Body of pancreas (tissue), 4 donors: ENCODE measurements around the gene CCDC127. TPM values are rescaled to one million over a fixed set of nuclear protein-coding genes. Genes with fewer than 3 reads are reported as not detected.

Experiments
- ATAC-seq: fragments of 150-250 bp; one replicate; pipeline ENCODE4 v1.9.1; 2016
- DNase-seq, 4 donors: peaks; one replicate each; pipeline ENCODE4 v3.0.0-alpha.2; 2019
- H3K27ac ChIP-seq, 4 donors: fragments of 200-600 bp; sonication (generic); 1 replicate in 3 of 4; 2 replicates in 1 of 4; pipeline versions ENCODE4 v1.5.1 to v1.6.1; 2016 to 2019; ENCODE audit warnings: mild to moderate bottlenecking in 1 of 4, mixed read lengths in 1 of 4, moderate library complexity in 1 of 4
- H3K27me3 ChIP-seq, 2 donors: fragments of 200-600 bp; sonication (generic); one replicate each; pipeline ENCODE4 v1.6.0; 2016; ENCODE audit warnings: mild to moderate bottlenecking in 1 of 2
- H3K36me3 ChIP-seq, 2 donors: fragments of 200-600 bp; sonication (generic); replicated peaks in 1 of 2; 2 replicates each; pipeline ENCODE4 v1.5.1; 2016; ENCODE audit warnings: low read depth in 2 of 2; ENCODE audit not compliant: insufficient read depth in 1 of 2
- H3K4me1 ChIP-seq: fragments of 200-600 bp; sonication (generic); one replicate; pipeline ENCODE4 v1.6.0; 2016
- H3K4me3 ChIP-seq, 2 donors: fragments of 200-600 bp; sonication (generic); 1 replicate in 1 of 2; 2 replicates in 1 of 2; pipeline ENCODE4 v1.5.1; 2016 to 2019
- H3K9me3 ChIP-seq, 3 donors: fragments of 200-600 bp; sonication (generic); 1 replicate in 2 of 3; 2 replicates in 1 of 3; pipeline ENCODE4 v1.5.1; 2016
- CTCF ChIP-seq, 7 experiments: fragments of 450-650 bp in 4 of 7; fragments of 200-600 bp in 3 of 7; sonication (generic) in 3 of 7; IDR thresholded peaks; one replicate each; pipeline ENCODE4 v1.5.1; 2016 to 2019; ENCODE audit warnings: antibody characterized with exemption in 7 of 7
- POLR2A ChIP-seq, 3 donors: fragments of 450-650 bp; IDR thresholded peaks; one replicate each; pipeline ENCODE4 v1.6.1; 2016; ENCODE audit warnings: antibody characterized with exemption in 3 of 3, mild to moderate bottlenecking in 2 of 3
- WGBS, 2 donors: methylation state at CpG; one replicate each; pipeline ENCODE4 v1.1.5; 2017; 5-methylcytosine and 5-hydroxymethylcytosine counted together
- intact Hi-C: fragments of 100-400 bp; cut with DNase I; formaldehyde crosslinking; loops from one replicate; pipeline ENCODE4 v1.15.1; 2023
- total RNA-seq, 2 donors: library from RNA; depleted of rRNA; stranded (reverse); fragments of >200 nt; gene quantifications; one replicate each; pipeline ENCODE4 v1.1.0, GENCODE V29; 2016

CCDC127 gene
- total RNA-seq, 2 donors from 2014 or later, result 3.9 to 4.0 TPM

DNA sequence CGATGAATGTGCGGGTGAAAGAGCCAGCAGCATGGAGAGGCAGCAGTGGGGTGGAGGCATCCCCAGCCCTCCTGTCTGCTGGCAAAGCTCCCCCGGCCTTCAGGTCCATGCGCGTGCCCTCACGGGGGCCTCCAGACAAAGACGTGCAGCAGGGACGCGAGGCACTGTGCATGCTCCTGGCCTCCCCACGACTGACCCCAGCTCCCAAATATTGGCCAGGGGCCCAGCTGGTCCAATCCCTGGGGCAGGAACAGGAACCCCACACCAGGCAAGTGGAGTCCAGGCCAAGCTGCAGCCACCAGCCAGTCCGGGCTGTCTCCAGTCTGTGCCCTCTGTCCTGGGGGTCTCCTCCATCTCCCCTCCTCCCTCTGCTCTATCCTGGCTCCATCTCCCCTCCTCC lies 60.2 kb downstream of the CCDC127 start:
- TF ChIP-seq CTCF (IDR thresholded peaks at IDR 0.05), result no peak
- no peak for TF ChIP-seq POLR2A (IDR thresholded peaks at IDR 0.05)
- no peaks in the 10 kb centered on the region for H3K27me3 ChIP-seq
- WGBS, 2 donors, result 79 to 82% methylated on average over 8 to 11 of the region's 11 CpGs
- ATAC-seq, result no peak
- intact Hi-C loops, result no loop called here
- H3K4me1 ChIP-seq, result no peaks in the 10 kb centered on the region
- H3K4me3 ChIP-seq, result no peak overlapping the region
- H3K9me3 ChIP-seq, result no peaks in the 10 kb centered on the region
- H3K36me3 ChIP-seq, result no peaks in the 10 kb centered on the region
- no peak overlapping the region for H3K27ac ChIP-seq
- no peak for DNase-seq

DNA sequence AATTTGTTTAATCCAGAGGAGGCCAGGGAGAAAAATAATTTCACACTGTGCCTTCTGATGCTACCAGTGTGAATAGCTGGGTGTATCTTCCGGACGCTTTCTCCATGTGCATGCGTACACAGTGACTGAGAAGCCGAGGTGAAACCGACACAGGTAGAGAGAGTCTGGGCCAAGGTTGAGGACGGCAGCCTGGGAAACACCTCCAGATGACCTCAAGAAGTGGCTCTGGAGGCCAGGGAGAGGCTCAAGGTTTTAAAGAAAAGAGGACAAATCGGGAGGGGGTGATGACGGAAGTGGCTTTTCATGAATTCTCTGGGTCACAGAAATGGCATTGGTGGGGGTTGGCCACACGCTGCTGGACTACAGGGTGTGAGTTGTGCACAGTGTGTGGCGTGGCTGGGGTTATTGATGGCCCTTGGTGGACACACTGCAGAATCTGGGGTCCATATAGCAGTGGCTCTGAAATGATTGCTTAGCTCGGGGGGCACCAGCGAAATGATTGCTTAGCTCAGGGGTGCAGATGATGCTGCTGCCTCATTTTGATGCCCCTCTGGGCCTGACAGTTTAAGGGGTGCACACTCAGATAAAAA lies 60.7 kb downstream of the CCDC127 start:
- Histone ChIP-seq H3K4me3 (no peak overlapping the region), H3K4me1 (no peaks in the 10 kb centered on the region), H3K9me3 (no peaks in the 10 kb centered on the region), H3K27me3 (no peaks in the 10 kb centered on the region), H3K27ac (no peak overlapping the region), H3K36me3 (no peaks in the 10 kb centered on the region)
- intact Hi-C loops, result no loop called here
- 74 to 79% methylated on average over 12 of the region's 12 CpGs for WGBS, 2 donors
- no peak for DNase-seq
- ATAC-seq, result no peak
- no peak for TF ChIP-seq CTCF (IDR thresholded peaks at IDR 0.05)
- TF ChIP-seq POLR2A (IDR thresholded peaks at IDR 0.05), result no peak

GRCh38 chr5:156411-157072 lies 61.4 kb downstream of the CCDC127 start:
- ATAC-seq (no peak), DNase-seq (no peak)
- no peaks in the 10 kb centered on the region for H3K36me3 ChIP-seq
- 77 to 81% methylated on average over 16 to 17 of the region's 17 CpGs for WGBS, 2 donors
- no peaks in the 10 kb centered on the region for H3K27me3 ChIP-seq
- intact Hi-C loops, result no loop called here
- H3K4me1 ChIP-seq, result no peaks in the 10 kb centered on the region
- H3K4me3 ChIP-seq, result no peak overlapping the region
- no peak overlapping the region for H3K27ac ChIP-seq
- TF ChIP-seq CTCF (IDR thresholded peaks at IDR 0.05) (no peak), POLR2A (IDR thresholded peaks at IDR 0.05) (no peak)
- H3K9me3 ChIP-seq, result no peaks in the 10 kb centered on the region

DNA sequence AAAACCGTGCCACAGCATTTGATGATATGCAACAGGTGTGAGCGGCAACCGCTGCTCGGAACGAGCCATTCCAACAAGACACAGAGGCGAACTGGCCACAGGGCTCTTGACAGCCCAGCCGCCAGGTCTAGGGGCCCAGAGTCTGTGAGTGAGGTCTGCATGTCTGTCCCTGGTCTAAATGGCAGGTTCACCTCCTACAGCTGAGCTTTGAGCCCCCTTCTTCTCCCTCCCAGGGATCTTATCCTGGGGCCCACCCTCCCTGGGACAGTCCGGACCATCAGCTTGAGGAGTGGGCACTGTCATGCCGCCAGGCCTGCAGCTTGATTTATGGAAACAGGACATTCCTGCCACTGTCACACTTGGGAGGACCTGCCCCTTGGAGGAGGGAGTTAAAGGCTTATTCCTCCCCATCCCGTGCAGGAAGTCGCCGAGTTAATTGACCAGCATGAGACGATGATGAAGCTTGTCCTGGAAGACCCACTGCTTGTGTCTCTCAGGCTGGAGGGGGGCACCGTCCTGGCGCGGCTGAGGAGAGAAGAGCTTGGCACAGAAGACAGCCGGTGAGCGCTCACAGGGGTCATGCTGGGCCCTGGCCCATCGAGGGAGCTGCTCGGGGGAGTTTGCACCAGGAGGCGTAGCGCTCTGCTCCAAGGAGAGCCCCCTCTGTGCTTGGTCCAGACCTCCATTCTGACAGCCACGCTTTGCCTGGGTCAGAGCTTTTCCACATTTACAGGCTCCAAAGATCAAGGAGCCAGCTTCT lies 62.1 kb downstream of the CCDC127 start:
- ATAC-seq (no peak), DNase-seq (no peak)
- H3K27ac ChIP-seq, result no peak overlapping the region
- WGBS, 2 donors, result 82 to 88% methylated on average over 22 of the region's 23 CpGs
- intact Hi-C loops, result no loop called here
- no peaks in the 10 kb centered on the region for H3K36me3 ChIP-seq
- no peaks in the 10 kb centered on the region for H3K27me3 ChIP-seq
- H3K4me1 ChIP-seq, result no peaks in the 10 kb centered on the region
- H3K9me3 ChIP-seq, result no peaks in the 10 kb centered on the region
- H3K4me3 ChIP-seq, result no peak overlapping the region
- no peak for TF ChIP-seq POLR2A (IDR thresholded peaks at IDR 0.05)
- TF ChIP-seq CTCF (IDR thresholded peaks at IDR 0.05), result no peak
